GM19328 (cell line): Measurements from ENCODE around the gene BAZ1B.
"Not testable (repeated sequence)": the region's sequence is repeated elsewhere in the genome, so short reads cannot be mapped to it uniquely, and the experiment has no call there.

ENCODE experiments used
- ATAC-seq: cut with Tn5 transposase; IDR thresholded peaks from one replicate; pipeline ENCODE4 v1.9.1; 2021; ENCODE audit warnings: mild to moderate bottlenecking, moderate library complexity; ENCODE audit not compliant: unreplicated experiment

The BAZ1B gene

DNA sequence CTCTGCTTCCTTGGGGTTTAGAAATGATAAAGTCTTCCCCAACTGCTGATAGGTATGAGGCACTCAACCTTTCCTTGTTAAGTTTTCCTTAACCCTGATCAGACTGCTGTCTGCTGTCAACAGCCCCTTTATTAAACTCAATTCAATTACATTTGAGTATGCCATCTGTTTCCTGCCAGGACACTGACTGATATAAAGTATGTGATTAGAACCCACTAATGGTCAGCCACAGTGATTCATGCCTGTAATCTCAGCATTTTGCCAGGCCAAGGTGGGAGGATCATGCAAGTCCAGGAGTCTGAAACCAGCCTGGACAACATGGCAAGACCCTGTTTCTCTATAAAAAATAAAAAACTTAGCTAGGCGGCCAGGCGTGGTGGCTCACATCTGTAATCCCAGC lies 18.1 kb downstream of the BAZ1B start:
- no peak for ATAC-seq

DNA sequence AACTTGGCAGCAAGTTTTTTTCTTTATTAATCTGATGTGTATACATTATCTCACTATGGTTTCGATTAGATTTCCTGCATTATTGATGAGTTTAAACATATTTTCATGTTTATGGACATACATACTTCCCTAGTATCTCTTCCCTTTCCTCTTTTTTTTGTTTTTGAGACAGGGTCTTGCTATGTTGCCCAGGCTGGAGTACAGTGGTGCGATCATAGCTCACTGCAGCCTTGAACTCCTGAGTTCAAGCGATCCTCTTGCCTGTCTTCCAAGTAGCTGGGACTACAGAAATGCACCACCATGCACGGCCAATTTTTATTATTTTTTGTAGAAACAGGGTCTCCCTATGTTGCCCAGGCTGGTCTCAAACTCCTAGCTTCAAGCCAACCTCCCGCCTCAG lies 18.9 kb downstream of the BAZ1B start:
- no peak for ATAC-seq

DNA sequence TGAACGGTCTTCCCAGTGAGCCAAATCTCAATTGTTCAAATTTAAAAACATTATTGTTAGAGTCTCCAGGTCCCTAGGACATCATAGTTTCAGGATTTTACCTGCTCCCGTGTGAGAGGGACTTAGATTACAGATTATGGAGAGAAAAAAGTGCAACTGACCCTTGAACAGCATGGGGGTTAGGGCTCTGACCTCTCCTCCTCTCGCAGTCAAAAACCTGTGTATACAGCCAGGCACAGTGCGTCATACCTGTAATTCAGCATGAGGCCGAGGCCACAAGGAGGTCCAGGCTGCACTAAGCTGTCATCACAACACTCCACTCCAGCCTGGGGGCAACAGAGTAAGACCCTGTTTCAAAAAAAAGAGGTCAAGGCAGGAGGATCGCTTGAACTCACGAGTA lies 25.5 kb downstream of the BAZ1B start:
- ATAC-seq, result no peak

DNA sequence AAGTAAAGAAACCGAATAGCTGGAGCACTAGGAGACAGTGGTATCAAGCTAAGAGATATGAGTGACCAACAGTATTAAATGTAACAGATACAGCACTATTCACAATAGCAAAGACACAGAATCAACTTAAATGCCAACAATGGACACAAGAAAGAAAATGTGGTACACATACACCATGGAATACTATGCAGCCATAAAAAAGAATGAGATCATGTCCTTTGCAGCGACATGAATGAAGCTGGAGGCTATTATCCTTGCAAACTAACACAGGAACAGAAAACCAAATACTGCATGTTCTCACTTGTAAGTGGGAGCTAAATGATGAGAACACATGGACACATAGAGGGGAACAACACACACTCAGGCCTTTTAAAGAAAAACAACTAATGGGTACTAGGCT lies 26.6 kb downstream of the BAZ1B start:
- ATAC-seq, result not testable (repeated sequence)

DNA sequence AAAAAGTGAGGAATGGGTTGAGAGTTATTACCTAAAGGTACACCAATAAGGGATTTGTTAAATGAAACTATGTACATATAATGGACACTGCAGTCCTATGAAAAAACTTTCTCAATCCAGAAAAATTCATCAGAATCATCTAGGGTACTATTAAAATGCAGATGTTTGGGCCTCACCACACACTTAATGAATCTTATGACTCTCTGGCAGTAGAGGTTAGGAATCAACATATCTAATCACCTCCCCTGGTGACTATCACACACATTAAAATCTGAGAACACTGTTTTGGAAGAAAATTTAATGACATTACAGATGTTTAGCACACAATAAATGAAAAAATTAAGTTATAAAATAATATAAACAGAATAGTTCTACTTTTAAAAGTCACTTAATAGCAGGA lies 32.1 kb downstream of the BAZ1B start:
- no peak for ATAC-seq

DNA sequence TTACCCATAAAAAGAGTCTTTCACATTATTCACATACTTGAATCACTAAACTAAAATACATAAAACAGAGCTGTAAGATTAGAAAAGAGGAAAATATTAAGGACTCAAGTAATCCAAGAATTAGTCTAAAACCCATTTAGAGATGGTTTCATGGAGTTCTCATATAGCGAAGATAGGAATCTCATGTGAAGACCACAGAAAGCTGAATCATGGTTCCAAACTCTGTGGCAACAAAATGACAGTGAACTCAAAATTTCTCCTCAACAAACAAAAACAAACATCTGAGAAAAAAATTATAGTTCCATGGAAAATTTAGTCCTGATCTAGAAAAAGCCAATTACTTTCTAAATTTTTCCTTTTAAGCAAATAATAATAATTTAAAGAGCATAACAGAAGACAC lies 34.6 kb downstream of the BAZ1B start:
- ATAC-seq, result no peak

DNA sequence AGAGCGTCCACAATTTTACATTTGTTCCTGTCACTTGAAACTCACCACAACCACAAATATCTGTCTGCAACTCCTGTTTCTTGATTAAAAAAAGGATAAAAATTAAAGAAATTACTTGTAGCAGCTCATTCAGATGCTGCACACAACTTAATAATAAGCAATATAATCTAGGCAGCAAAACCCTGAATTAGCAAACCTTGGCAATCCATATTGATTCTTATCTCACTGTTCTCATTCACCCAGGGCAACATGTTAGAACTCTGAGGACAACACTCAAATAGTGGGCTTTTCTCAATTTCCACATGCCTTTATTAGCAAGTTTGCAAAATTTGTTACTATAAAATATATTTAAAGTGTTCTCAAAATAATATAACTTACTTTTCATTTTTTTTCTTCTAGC lies 38.9 kb downstream of the BAZ1B start:
- no peak for ATAC-seq

DNA sequence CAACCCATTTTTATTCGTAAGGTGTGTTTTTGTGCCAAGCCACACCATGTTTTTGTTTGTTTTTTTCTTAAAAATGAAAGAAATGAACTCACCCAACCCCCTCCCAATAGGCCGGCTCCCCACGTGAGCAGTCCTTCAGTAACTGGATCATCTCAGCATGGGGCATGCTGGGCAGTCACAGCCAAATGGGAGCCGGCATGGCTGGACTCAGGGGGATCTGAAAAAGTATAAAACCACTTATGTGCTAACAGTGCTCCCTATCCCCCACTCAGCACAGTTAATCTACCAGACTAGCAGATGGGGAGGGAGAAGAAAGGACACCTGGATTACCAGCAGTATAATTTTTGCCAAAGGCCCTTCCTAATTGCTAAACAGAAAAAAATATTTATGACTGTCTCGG lies 39.3 kb downstream of the BAZ1B start:
- ATAC-seq, result no peak

DNA sequence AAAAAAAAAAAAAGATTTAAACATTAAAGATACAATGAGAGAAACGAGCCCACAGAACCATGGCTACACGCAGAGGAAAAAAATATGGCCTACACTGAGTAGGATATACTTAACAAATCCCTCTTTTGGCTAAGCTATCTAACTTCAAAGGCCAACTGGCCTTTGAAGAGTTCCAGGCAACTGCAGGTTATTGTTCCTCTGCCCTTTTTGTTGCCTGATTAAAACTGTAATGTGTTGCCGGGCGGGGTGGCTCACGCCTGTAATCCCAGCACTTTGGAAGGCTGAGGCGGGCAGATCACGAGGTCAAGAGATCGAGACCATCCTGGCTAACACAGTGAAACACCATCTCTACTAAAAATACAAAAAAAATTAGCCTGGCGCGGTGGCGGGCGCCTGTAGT lies 40.6 kb downstream of the BAZ1B start:
- not testable (repeated sequence) for ATAC-seq

DNA sequence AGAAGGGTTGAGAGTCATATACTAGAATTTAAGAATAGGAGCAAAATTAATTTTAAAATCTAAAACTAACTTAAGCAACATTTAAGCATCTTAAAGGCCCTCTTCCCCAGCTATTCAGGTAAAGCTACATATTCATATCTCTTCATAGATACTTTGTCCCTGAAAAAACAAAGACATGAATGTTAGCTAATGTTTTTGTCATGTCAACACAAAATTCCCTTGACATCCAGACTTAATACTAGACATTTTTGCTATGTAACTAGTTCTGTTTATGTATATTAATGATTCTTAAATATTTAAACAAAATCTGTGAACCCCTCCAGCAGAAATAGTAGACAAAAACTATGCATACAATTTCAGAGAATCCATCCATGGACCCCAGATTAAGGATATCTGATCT lies 43.5 kb downstream of the BAZ1B start:
- no peak for ATAC-seq

DNA sequence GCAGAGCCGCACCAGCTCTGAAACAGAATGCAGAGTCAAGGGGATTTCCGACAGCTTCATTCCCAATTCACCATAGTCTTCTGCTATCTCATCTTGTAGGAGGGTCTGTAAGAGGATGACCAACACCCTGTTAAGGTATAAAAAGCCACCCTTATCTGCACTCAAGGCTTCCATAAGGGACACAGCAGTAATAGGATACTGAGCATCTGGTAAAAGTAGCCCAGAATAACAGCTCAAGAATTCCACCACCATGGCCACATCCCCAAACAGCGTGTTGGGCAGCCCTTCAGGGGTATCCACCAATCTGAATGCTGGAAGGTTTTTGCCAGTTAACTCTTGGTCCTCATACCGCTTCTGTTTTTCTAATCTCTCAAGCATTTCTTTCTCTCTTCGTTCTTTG lies 44.7 kb downstream of the BAZ1B start:
- ATAC-seq, result no peak

DNA sequence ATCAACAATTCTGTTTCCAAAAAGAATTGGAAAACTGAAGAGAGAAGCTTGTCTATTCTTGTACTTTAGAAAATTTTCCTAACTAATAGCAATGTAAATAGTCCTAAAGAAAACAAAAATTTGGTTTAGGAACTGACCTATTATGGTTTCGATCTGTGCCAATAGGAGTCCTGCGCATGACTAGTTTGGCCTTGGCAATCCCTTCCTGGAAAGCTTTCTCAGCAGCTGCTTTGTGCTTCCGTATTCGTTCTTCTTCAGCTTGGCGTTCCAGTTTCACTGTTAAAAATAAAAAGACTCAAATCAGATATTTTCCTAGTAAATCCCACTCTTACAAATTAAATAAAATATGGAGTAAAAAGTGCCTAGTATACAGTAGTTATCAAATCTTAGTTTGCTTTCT lies 51.9 kb downstream of the BAZ1B start:
- no peak for ATAC-seq

DNA sequence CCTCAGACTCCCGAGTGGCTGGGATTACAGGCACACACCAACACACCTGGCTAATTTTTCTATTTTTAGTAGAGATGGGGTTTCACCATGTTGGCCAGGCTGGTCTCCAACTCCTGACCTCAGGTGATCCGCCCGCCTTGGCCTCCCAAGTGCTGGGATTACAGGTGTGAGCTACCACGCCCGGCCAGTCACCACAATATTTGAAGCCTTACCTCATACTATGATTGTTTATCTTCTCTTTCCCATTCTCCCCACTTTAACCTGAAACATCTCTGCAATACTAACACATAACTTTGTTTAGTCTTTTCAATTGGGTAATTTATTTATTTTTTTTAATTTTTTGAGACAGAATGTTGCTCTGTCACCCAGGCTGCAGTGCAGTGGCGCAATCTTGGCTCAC lies 55.0 kb downstream of the BAZ1B start:
- not testable (repeated sequence) for ATAC-seq

DNA sequence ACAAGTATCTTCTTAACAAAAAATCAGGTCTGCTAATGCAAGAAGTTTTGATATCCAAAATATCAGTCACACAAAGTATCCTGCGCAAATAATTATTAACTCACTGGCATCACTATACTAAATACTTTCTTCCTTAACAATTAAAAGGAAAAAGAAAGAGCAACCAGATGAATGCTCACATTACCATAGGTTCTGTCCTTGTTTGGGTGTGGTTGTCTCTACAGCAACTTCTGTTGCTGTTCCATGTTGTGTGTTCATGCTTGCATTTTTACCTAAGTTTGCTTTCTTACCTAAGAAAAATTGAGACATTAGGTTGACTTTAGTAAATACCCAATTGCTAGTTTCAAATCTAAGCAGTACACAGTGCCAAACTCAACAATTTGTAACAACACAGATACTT lies 56.0 kb downstream of the BAZ1B start:
- no peak for ATAC-seq

DNA sequence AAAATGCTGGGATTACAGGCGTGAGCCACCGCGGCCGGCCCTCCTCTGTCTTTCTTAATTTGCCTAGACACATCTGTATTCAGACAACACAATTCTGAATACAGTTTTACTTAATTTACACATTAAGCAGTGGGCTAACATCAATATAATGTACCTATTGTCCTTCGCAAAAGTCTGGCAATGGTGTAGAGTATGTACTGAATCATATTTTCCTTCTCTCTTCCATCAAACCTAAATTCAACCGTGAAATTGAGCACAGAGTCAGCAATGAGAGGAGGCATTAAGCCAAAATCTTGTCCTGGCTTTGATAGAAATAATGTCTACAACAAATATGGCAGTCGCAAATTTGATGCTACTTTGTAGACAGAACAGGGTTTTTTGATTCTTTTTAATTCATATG lies 58.1 kb downstream of the BAZ1B start:
- ATAC-seq, result no peak

DNA sequence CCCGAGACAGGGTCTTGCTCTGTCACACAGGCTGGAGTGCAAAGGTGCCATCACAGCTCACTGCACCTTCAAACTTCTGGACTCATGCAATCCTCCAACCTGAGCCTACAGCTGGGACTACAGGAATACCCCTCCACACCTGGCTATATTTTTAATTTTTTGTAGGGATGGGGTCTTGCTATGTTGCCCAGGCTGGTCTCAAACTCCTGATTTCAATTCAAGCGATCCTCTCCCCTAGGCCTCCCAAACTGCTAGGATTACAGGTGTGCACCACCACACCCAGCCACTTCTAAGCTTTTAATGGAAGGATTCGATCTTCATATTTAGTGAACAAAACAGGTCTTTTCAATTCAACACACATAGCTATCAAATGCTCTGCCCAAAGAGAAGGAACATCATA lies 58.8 kb downstream of the BAZ1B start:
- no peak for ATAC-seq

DNA sequence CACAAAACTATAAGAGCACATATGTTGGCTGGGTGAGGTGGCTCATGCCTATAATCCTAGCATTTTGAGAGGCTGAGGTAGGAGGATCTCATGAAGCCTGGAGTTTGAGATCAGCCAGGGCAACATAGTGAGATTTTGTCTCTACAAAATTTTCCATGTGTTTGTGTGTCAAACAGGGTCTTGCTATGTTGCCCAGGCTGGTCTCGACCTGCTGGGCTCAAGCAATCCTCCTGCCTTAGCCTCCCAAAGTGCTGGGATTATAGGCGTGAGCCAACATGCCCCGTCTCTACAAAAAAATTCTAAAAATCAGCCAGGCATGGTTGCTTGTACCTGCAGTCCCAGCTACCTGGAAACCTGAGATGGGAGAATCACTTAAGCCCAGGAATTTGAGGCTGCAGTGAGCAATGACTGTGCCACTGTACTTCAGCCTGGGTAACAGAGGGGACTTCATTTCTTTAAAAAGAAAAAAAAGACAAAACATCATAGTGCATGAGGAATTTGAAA lies 60.3 kb downstream of the BAZ1B start:
- no peak for ATAC-seq

DNA sequence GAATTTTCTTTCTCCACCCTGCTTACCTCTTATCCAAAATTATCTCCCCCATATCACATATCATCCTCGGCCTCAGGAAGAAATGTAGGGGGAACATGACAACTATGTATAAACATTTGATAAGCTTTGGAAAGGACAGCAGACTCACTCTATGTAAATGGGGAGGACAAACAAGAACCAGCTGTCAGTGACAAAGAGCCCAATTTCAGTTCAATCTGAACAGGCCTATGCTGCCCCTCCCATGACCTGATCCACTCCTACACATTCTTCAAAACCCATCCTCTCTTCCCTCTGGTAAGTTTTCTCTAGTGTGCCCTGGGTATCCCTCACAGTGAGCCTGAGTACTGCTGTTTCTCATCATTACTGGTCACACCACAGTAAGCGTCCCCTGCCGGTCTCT lies 67.7 kb downstream of the BAZ1B start:
- ATAC-seq, result no peak

DNA sequence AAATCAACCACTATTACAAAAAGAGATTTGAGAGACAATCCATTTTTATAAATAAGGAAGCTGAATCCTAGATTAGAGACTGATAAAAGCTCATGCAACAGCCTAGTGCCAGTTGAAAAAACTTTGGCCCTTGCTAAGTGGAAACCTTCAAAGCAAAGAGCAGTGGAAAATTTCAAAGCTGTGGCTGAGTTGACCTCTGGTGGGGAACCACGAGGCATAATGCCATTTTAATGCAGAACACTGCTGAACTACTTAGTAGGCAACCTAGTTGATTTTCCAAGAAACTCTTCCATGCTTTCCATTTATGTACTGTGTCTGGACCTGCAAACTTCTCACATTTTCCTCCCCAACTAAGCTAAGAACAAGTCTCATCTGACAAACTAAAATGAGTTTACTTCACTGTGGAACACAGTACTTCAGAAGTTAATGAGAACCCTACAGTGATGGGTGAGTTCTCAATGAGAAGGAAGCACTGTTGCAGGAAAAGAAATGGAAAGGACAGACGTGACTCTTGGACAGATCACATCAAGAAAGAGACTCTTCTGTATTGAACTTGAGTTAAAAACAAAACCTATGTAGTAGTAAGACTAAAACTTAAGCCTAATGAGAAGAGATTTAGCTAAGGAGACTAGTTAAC lies 69.0 kb downstream of the BAZ1B start:
- no peak for ATAC-seq

DNA sequence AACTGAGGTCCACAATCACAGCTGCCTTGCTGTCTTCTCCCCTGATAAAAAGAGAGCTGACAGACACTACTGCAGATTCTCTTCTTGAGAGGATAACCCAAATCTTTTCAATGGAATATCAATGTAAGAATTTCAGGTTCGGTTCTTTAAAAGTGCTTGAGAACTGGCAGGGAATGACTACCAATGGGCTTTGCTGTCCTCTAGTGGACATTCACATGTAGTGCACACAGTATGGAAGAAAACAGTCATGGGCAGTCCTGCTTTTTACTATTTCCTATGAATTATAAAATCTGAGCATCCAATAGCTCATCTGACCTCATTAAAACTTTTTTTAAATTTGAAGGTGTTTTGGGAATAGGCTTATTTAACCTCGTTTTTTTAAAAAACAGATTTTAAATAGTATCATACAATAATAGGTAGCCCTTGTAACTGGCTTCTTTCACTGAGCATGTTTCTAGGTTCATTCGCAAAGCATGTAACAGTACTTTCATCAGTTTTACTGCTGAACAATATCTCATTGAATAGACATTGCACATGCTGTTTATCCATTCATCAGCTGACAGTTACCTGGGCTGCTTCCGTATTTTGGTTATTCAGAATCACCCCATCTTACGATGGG lies 70.2 kb downstream of the BAZ1B start:
- no peak for ATAC-seq

DNA sequence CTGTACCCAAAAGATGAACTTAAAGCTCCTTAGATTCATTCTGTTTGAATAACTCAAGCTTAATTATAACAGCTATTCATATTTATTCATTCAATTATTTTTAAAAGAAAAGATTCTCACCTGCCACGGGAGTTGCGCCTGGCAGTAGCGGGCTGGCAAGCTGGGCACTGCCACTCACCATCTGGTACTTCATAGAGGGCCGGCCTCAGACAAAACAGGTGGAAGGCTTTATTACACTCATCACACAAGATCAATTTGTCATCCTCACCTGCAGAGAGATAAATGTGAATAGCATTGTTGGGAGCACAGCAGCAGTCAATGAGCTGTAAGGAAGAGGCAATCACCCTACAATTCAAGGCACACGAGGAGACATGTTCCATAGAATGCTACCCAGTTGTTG lies 72.7 kb downstream of the BAZ1B start:
- no peak for ATAC-seq

DNA sequence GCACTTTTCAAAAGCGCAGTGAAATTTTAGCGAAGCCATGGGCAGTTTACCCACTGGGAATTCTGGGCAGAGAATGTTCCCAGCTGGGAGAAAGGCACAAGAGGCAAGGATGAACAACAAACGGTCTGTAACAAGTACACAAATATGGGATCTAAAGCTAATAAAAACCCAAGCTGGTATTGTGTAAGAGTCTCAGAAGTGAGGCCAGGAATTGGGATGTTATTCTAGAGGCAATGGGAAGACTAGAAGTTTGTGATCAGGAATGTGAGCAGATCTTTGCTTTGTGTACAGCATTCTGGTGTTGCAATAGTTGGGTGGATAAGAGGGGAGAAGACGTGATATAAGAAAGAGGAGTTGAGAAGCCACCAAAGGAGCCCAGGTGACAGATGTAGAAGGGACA lies 73.5 kb downstream of the BAZ1B start:
- ATAC-seq, result no peak

DNA sequence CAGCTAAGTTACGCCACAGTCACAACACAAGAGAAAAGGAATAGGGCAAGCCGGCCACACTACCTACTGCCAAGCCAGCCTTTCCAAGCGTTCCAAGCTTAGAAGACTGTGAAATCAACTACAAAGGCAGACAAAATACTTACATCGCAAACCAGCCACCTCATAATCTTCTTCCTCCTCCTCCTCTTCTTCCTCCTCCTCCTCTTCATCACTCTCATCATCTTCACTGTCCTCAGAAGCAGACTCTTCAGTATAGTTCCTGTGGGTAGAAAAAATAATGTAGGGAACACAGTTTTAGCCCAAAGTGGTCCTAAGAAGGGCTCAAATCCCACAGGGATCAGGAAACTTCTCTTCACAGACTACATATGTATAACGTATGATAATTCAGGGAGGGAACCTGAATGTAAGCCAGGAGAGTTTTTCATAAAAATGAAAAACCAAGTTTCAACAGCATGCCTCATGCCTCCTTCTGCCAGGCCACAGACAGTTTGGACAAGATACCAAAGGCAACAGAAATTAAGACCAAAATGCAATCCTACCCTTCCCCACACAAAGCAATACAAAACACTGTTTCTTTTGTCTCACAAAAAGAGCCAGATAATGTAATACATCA lies 74.9 kb downstream of the BAZ1B start:
- ATAC-seq, result no peak
